Hematopoietic multipotent progenitor cell treated with erythropoietin and hydrocortisone succinate and interleukin-3 and kit ligand, for 8 days (in vitro differentiated cells): ENCODE data around the gene NUDT14.

Experiments
- DNase-seq: peaks from one replicate; pipeline ENCODE4 v3.0.0-alpha.2; 2015

Gene NUDT14

DNA sequence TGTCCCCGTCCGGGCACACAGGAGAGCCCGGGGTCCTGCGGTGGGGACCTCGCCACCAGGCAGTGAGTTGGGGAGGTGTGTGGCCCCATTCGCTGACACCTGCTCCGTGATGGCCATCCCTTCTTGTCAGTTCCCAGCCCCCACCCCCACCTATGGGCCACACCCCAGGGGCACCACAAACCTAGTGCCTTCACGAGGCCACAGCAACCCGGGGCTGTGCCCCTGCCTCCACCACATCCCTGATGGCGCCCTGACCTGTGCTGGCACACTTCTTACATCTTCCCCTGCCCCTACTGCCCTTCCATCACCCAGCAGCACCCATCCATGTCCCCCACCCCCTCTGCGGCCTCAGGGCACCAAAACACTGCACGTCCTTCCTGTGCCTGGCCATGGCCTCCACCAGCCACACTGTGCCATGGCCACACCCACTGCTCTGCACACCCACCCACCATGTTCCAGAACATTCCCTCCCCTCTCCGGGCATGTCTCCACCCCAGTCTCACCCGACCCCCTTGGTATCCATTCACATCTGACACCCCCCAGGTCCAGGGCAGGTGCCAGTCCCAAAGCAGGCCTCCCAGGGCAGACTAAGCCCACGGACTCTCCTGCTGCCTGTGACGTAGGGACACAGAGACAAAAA is 37.0 kb downstream of the NUDT14 start:
- DNase-seq = no peak

DNA sequence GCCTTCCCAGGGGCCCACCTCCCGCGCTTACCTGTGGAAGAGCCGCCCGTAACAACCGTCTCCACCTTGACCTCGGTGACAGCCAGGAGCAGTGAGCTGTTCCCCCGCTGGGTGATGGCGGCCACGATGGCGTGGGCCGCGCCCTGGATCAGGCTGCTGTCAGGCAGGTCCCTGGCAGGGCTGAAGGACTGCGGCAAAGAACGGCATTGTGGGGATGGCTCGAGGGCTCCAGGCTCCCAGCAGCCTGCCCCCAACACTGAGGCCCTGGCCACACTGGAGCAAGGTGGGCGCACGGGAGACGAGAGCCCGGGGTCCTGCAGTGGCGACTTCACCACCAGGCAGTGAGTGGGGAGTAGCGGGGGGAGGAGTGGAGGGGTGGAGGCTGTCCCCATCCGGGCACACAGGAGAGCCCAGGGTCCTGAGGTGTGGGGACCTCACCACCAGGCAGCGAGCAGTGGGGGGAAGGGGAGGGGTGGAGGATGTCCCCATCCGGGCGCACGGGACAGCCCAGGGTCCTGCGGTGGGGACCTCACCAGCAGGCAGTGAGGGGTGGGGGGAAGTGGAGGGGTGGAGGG is 37.6 kb downstream of the NUDT14 start:
- DNase-seq = no peak

DNA sequence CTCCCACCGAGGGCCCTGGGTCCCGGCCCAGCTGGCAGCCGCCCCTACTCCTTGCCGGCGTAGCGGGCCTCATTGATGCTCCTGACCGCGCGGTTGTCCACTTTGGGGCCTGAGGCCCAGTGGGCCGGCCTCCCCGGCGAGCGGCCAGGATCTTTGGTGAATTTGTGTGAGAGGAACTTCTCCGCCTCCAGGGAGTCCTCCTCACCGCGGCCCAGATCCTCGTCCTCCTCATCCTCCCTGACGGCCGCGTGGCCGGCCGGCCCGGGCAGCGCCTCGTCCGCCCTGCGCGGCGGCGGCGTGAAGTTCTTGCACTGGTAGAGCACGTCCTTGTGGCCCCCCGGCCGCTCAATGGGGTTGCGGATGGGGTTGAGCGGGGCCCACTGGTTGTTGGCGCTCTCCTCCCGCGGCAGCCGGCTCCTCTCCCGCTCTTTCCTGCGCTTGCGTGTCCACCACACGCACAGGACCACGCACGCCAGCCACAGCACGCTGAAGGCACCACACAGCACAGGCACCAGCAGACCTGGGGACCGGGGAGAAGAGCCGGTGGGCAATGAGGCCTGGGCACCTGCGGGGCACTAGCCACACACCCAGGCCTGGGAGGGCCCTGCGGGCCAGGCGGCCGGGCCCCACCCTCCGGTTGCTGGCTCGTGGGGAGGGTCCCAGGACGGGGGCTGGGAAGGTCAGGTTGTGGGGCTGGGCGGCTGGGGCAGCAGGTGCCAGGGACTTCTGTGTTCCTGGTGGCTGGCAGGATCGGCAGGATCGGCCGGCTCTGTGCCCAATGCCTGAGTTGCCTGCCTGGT is 38.3 kb downstream of the NUDT14 start:
- DNase-seq = no peak

DNA sequence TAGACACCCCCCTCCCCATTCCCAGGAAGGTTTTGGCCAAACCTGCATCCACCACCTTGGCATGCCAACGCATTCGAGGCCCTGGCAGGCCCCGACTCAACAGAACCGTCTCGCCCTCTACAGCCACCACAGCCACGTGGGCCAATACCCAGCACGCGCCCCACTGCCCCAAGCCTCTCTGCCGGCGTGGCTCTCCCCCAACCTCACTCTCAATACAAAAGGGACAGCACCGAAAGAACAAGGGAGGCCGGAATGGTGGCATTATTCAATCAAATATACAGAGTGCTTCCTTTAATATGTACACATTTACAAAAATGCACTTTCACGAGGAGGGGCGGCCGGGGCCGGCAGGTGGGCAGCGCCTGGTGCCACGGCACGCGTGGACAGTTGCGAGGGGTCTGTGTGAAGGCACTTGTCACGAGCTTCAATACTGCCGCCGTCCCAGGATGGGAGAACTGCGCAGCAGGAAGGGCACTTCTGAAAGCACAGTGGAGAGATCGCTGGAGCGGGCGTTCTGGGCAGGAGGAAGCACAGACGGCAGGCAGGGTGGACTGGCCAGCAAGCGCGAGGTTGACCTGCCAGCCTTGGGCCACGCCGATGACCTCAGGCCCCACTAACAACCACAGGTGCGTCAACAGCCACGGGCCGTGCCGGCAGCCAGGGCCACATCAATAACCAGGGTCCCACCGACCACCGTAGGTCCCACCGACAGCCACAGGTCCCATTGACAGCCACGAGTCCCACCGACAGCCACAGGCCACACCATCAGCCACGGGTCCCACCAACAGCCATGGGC is 39.4 kb downstream of the NUDT14 start:
- DNase-seq = no peak

DNA sequence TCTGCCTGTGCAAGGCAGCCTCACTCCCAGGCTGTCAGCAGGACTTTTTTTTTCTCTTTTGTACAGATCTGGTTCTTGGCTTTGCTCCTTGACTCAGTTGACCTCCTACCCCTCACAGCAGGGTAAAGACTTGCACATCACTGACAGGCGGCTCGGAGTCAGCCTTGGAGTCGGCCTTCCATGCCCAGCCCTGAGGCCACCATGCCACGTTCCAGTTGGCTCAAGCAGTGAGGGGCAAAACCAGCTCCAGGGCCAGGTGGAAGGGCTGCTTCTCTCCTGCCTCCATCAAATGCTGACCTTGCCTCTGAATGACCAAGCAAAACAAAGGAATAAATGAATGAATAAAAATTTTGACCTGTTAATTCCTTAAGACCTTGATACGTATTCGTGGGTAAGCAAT is 40.1 kb downstream of the NUDT14 start:
- DNase-seq = no peak

DNA sequence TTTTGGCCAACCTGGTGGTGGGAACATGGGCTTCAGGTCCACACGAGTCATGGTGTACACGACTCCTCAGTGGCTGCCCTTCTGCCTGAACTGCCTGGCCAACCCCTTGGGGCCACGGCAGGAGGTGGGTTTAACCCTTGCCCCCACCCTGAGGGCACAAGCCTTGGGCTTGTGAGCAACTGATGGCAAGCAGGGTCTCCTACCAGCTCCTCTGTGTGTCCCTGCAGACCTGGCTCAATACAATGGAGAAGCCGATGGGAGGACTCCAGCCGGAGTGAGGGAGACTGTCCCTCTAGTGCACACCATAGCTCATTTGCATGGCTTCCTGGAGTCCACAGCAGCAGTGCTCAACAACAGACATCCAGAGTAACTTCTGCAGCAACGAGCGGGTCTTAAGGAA is 40.5 kb downstream of the NUDT14 start:
- DNase-seq = no peak

DNA sequence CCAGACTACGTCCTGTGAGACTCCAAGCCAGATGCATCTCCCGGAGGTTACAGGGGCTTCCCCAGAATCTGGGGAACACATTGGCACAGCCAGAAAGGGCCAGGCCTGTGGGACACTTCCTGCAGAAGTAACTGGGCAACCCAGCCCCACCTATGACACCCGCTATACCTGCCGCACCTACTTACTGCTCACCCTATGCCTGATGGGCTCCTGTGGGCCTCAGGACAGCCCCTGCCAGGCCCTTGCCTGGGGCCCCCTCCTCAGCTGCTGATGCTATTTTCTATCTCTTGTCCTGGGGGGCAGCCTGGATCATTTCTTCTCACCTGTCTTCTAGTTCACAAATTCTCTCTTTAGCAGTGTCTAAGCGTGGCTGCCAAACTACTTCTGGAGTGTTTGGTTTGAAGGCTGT is 41.3 kb downstream of the NUDT14 start:
- DNase-seq = no peak

DNA sequence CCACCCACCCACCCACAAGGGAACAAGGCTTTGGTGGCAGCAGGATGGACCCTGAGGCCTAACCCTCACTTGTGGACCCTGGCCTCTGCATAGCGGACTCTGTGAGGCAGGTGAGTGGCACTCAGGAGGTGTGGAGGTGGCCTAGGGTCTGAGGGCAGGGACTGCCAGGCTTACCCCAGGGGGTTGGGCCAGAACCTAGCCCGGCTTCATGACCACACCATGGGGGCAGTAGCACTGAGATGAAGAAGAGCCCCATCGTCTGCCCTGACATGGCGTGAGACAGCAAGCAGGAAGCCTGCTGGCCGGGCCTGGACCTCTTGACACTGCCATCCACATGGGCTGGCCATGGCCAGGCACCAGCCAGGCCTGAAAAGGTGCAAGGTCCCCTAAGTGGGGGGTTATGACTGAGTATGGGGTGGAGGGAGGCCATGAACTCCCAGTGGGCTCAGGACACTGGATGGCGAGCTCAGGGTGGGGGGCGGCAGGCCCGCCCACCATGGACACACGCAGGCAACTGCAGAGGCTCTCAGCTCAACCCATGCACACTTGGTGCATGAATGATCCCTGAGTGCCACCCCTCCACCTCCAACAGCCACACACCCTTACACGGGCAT is 41.8 kb downstream of the NUDT14 start:
- DNase-seq = no peak

DNA sequence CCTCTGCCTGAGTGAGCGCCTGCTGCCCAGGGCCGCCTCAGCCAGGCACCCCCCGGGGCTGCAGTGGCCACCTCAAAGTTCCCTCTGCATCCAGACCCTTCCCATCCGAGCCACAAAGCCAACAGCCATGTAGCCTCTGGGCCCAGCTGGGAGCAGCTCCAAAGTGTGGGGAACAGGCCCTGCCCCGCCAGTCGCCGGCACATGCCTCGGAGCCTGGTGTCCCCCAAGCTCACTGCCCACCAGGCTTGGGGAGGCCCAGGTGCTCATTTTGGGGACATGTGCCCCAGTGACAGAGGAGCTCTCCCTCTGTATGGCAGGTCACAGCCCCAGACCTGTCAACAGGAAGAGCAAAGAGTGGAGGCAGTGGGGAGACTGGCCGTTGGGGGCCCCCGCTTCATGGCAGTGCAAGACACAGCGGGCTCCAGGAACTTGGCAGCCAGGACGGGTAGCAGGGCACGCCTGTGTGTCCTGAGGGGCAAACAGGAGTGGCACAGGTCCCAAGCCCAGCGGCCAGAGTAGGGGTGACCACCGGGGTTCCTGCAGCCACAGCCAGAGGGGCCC is 42.5 kb downstream of the NUDT14 start:
- DNase-seq = no peak

DNA sequence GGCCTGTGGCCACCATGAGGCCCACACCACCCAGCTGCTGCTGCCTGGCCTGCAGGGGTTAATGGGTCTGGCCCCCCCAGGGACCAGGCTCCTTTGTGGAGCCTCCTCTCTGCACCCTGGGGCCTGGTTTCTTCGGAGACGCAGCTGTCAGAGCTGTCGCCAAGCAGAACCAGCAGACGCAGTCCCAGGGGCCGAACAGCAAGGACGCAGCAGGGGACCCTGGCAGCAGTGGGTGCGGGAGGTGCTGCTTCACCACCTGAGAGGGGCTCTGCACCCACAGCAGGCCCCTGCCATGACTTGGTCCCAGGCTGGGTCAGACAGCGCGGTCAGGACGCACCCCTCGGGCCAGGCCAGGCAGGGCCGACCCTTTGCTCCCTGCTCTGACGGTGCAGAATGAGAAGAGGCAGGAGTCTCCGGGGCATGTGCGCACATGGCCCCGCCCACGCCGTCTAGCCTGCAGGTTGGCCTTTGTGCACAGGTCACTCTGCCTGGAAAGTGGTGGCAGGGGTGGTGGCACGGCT is 43.0 kb downstream of the NUDT14 start:
- DNase-seq = no peak

DNA sequence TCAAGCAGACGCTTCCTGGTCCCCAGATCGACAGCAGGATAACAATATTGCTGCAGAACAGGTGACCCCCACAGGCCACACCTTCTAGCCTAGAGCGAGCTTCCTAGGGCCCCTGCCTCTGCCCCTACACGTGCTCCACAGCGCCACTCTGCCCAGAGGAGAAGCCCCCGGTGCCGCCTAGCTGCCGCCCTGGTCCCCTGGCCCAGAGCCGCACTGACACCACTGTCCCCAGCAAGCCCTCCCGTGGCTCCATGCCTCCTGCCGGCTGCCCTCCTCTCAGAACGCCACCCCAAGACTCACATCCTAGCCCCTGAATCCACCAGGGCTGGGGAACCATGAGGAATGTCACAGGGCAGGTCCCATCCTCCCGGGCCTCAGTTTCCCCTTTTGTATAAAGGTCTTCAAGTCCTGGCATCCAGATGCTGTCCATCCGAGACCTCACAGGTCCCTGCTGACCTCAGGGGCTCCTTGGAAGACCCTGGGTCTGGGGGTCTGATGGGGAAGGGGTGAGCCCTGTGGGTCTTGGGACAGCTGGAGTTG is 43.6 kb downstream of the NUDT14 start:
- DNase-seq = no peak

DNA sequence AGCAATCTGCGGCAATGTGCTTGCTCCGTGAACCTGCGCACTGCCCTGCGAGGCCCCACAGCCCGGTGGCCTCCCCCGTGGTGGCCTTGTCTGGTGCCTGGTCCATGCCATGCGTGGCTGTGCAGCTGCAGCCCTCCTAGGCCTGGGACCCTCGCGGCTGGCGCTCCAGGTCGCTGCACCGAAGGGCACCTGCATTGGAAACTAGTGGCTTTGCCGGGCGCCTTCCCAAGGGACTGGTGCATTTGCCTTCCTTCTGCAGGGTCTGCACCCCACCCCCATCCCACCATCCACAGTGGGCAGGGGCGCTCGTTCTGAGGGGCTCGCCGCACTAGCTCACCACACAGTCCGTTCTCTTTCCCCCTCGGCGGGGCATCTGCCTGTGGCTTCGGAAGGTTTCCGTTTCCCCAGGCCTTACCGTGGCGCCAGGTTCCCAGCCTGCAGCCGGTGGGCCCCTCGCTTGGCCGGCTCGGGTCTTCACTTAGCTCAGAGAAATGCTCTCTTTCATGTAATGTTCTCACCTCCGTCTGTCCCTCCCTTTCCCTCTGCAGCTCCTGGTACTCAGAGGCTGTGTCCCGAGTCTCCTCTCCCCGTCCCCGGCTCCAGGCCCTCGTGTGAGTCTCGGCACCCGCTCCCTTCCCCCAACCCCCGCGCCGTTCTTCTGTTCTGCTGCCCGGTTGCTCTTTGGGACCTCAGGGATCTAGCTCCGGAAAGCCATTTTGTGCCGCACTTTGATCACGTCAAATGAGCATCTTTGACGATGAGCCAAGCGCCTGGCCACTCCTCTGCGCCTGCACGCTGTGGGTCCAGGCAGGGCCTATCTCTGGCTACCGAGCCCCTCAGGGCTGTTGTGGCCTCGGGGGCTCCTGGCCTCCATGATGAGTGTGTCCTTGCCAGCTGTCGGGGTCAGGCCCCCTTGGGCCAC is 44.5 kb downstream of the NUDT14 start:
- DNase-seq = no peak

DNA sequence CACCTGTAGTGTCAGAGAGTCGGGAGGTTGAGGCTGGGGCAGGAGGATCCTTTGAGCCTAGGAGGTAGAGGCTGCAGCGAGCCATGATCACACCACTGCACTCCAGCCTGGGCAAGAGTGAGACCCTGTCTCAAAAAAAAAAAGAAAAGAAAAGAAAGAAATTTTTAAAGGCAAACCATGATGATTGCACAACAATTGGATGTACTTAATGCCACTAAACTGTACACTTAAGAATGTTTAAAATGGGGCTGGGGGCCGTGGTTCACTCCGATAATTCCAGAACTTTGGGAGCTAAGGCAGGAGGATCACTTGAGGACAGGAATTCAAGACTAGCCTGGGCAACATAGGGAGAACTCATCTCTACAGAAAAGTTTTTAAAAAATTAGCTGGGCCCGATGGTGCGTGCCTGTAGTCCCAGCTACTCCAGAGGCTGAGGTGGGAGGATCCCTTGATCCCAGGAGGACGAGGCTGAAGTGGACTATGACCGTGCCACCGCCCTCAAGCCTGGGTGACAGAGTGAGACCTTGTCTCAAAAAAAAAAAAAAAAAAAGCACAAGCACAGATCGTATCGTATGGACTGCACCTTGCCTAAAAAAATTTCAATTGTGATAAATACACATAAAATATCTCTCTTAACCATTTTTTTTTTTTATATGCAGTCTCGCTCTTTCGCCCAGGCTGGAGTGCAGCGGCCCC is 45.3 kb downstream of the NUDT14 start:
- DNase-seq = no peak

DNA sequence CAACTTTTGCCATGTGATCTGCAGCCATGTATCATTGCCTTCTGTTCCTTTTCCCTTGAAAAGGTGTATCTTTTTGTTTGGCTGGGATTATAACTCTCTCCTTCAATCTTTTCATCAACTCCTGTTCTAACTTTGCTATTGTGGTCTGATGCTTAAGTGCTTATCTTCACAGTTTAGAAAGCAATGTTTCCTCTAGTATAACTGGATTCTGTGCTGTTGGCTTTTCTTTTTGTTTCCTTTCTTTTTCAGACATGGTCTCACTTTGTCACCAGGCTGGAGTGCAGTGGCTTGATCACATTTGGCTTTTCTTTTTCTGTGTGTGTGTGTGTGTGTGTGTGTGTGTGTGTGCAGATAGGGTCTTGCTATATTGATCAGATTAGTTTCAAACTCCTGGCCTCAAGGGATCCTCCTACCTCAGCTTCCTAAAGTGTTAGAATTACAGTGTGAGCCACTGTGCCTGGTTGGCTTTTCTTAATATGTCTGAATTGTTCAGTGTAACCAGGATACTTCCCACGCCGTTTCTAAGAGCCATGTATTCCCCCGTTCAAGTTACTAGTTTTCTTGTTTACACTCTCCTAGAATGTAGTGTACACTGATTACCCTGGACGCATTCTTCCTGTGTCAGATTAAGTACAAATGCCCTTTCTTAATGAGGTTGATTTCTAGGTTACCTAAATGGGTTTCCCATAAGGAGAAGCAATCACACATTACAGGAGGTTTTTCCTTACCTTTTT is 48.0 kb downstream of the NUDT14 start:
- no peak for DNase-seq

DNA sequence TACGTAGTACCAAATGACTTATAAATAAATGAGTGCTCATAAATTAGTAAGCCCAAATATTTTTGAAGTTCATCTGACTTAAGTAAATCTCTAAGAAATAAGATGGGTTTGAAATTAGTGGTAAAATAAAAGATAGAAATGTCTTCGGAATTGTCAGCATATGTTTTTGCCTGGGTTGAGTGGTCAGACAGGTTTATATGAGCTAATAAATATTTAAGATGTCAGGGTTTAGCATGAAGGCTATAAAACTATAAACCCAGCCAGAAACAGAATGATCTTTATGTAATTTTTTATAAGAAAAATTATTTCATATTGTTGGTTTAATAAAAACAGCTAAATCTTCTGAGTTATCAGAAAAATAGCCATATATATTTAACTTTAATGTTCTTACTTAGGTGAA is 49.9 kb downstream of the NUDT14 start:
- no peak for DNase-seq

DNA sequence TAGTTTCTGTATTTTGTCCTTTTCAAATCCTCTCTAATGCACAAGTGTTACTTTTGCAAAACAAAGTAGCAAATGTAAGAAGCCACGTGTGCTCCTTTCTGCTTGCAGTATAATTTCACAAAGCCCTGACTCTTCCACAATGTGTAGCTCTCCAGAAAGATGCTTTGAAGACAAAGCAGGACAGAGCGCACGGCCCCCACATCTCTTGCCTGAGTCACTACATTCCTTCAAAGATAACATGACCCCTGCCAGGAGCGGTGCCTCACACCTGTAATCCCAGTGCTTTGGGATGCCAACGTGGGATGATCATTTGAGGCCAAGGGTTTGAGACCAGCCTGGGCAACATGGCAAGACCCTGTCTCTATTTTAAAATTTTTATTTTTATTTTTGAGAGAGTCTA is 53.1 kb downstream of the NUDT14 start:
- no peak for DNase-seq

DNA sequence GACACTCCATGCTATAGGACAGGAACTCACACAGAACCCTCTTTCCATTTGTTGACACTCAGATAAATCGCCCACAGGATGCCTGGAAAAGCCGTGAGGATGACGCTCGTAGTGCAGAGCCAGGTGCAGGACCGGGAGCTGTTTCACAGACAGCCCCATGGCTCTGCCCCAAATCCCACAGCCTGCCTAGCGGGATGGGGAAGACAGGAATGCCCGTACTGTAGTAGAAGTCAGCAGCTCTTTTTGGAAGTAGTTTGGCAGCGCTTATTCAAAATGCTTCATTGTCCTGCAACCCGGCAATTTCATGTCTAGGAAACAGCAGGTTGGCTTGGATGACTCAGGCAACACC is 54.2 kb downstream of the NUDT14 start:
- no peak for DNase-seq

DNA sequence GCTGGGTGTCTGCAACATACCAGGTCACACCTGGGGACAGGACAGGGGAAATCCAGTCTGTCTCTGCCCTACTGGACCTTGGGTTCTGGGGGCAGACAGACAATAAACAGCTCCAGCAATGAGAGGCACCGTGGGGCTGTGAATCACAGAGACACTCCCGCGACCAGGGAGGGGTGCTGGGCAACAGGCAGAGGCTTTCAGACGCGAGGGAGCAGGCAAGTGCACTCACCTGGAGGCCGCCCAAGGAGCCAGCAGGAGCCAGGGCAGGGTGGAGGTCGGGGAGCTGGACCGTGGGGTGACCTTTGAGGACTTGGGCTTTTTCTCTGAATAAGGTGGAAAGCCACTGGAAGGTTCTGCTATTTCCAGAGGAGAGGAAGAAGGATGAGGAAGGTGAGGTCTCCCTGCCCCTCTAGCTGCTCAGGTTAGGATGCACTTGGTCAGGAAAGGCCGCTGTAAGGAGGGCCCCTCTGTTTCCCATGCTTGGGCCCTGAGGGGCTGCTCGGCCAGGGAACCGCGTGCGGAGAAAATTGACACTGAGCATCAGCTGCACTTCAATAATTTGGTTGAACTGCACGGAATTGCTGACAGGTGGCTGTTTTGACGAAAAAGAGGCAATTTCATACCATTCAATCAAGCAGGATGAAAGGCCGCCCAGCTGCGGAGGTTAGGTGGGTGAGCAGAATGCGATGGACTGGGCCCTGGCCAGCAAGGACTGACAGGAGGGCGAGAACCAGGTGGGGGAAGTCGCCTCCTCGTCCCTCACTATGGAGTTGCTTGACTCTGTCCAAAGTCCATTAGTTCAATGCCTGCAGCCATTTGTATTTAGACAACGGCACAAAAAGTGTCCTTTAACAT is 54.8 kb downstream of the NUDT14 start:
- no peak for DNase-seq

DNA sequence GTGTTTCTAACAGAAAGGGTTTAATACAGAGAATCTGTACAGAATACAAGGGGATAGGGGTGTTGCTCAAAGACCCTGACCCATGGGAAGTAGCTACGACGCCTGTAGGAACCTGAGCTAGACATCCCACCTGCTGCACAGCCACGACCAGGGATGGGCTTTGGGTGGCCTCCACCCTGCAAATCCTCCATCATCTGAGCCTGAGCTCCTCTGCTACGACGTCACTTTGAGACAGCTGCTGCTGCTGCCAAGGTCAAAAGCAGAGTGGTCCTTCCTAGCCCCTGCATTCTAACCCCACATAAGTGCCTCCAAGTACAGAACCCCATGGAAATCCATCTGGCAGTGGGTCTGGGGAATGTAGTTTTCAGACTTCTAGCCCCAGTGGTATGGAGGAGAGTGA is 56.3 kb downstream of the NUDT14 start:
- no peak for DNase-seq
